A549 (cell line): Measurements from ENCODE around the gene EEF2. TPM values are rescaled to one million over a fixed set of nuclear protein-coding genes. Genes with fewer than 3 reads are reported as not detected.
"Not testable (repeated sequence)": the region's sequence is repeated elsewhere in the genome, so short reads cannot be mapped to it uniquely, and the experiment has no call there.

ENCODE experiments used
- ATAC-seq, 2 experiments: fragments of 200-7000 bp in 1 of 2; fragments of >200 bp in 1 of 2; cut with Nextera tagmentation in 1 of 2; cut with Tn5 transposase in 1 of 2; 3 replicates each; pipeline versions ENCODE4 v1.8.0 to v1.9.1; 2018 to 2020; ENCODE audit warnings: mild to moderate bottlenecking in 1 of 2, moderate library complexity in 1 of 2
- CTCF ChIA-PET: fragments of 300-600 bp; sonication (Branson Sonifier 250); formaldehyde crosslinking; extraction: SDS; loops from one replicate; lab custom pipeline; 2021; ENCODE audit warnings: antibody characterized with exemption, inconsistent platforms; lab: Yijun Ruan, JAX
- POLR2A ChIA-PET: fragments of 350-600 bp; formaldehyde crosslinking; extraction: SDS; loops from one replicate; lab custom pipeline; 2021; ENCODE audit warnings: antibody characterized with exemption, inconsistent platforms; lab: Yijun Ruan, JAX
- DNase-seq, 2 experiments: peaks; one replicate each; pipeline versions ENCODE4 v3.0.0 to v3.0.0-alpha.2; 2011 to 2016; ENCODE audit warnings: low read depth in 1 of 2, low spot score in 1 of 2
- FAIRE-seq: peaks from 2 replicates; lab custom pipeline; 2011; peaks lifted over from hg19 to GRCh38; lab: Jason Lieb, UNC
- H3K27ac ChIP-seq, 2 experiments: fragments of >200 bp; sonication (Bioruptor Twin); formaldehyde crosslinking; 3 replicates each; pipeline ENCODE4 v1.5.1; 2016 to 2017
- H3K4me1 ChIP-seq: fragments of >200 bp; sonication (Bioruptor Twin); formaldehyde crosslinking; 3 replicates; pipeline ENCODE4 v1.6.1; 2016
- H3K4me2 ChIP-seq: fragments of >200 bp; sonication (Bioruptor Twin); formaldehyde crosslinking; 3 replicates; pipeline ENCODE4 v1.6.1; 2016
- H3K4me3 ChIP-seq: fragments of >200 bp; sonication (Bioruptor Twin); formaldehyde crosslinking; 3 replicates; pipeline ENCODE4 v1.5.1; 2016
- H3K9me3 ChIP-seq: fragments of >200 bp; sonication (Bioruptor Twin); formaldehyde crosslinking; 3 replicates; pipeline ENCODE4 v1.6.1; 2016
- BCL3 ChIP-seq: fragments of >200 bp; sonication (Bioruptor Twin); formaldehyde crosslinking; IDR thresholded peaks from 3 replicates; pipeline ENCODE4 v1.6.1; 2016
- CBX2 ChIP-seq: fragments of 200-600 bp; sonication (generic); IDR thresholded peaks from 2 replicates; pipeline ENCODE4 v1.6.1; 2016; ENCODE audit warnings: low read depth, mild to moderate bottlenecking, borderline replicate concordance
- CEBPB ChIP-seq, 2 experiments: fragments of >200 bp in 1 of 2; sonication (Bioruptor Twin) in 1 of 2; formaldehyde crosslinking in 1 of 2; IDR thresholded peaks; 2 replicates each; pipeline ENCODE4 v1.6.1; 2012 to 2016
- CHD2 ChIP-seq: fragments of 150-350 bp; IDR thresholded peaks from 2 replicates; pipeline ENCODE4 v1.6.1; 2014; ENCODE audit warnings: low read length; ENCODE audit not compliant: partially characterized antibody
- EHF ChIP-seq: fragments of 250-450 bp; sonication (Bioruptor Pico); IDR thresholded peaks from 2 replicates; pipeline ENCODE4 v1.5.0; 2020; ENCODE audit warnings: mild to moderate bottlenecking
- HDAC2 ChIP-seq: fragments of 200-600 bp; sonication (generic); IDR thresholded peaks from 2 replicates; pipeline ENCODE4 v1.6.1; 2016
- HOXA7 ChIP-seq: fragments of 250-450 bp; sonication (Bioruptor Pico); IDR thresholded peaks from 2 replicates; pipeline ENCODE4 v1.5.0; 2020; ENCODE audit warnings: mild to moderate bottlenecking, moderate library complexity
- HOXB5 ChIP-seq: fragments of 250-450 bp; sonication (Bioruptor Pico); IDR thresholded peaks from 2 replicates; pipeline ENCODE4 v1.5.0; 2020; ENCODE audit warnings: mild to moderate bottlenecking, moderate library complexity
- JUN ChIP-seq, 2 experiments: fragments of >200 bp; sonication (Bioruptor Twin); formaldehyde crosslinking; IDR thresholded peaks; 2 replicates in 1 of 2; 3 replicates in 1 of 2; pipeline ENCODE4 v1.6.1; 2016 to 2017
- KDM5A ChIP-seq: fragments of 200-600 bp; sonication (generic); IDR thresholded peaks from 2 replicates; pipeline ENCODE4 v1.6.1; 2016; ENCODE audit warnings: antibody characterized with exemption, mild to moderate bottlenecking
- MAX ChIP-seq: IDR thresholded peaks from 2 replicates; pipeline ENCODE4 v1.6.1; 2012
- NFE2L2 ChIP-seq: fragments of 150-350 bp; conservative IDR thresholded peaks from 2 replicates; pipeline ENCODE4 v1.6.1; 2014; ENCODE audit warnings: low read length
- PBX3 ChIP-seq: IDR thresholded peaks from 2 replicates; pipeline ENCODE4 v1.6.1; 2012
- PHF8 ChIP-seq: fragments of 200-600 bp; sonication (generic); IDR thresholded peaks from 2 replicates; pipeline ENCODE4 v1.6.1; 2016; ENCODE audit warnings: low read depth, mild to moderate bottlenecking, antibody characterized with exemption, moderate library complexity, borderline replicate concordance
- POLR2A ChIP-seq: IDR thresholded peaks from 2 replicates; pipeline ENCODE4 v1.6.1; 2012; ENCODE audit warnings: mild to moderate bottlenecking, low read length
- POLR2AphosphoS2 ChIP-seq: conservative IDR thresholded peaks from 2 replicates; pipeline ENCODE4 v1.6.1; 2012; ENCODE audit warnings: low read length, improper control_type of control experiment, inconsistent platforms
- RARB ChIP-seq: fragments of 250-450 bp; sonication (Bioruptor Pico); IDR thresholded peaks from 2 replicates; pipeline ENCODE4 v1.8.0; 2021; ENCODE audit warnings: mild to moderate bottlenecking, moderate library complexity
- RFX5 ChIP-seq: fragments of 450-650 bp; IDR thresholded peaks from 2 replicates; pipeline ENCODE4 v1.7.1; 2014; ENCODE audit warnings: antibody characterized with exemption, mild to moderate bottlenecking, moderate library complexity
- USF2 ChIP-seq: fragments of 450-650 bp; IDR thresholded peaks from 2 replicates; pipeline ENCODE4 v1.6.1; 2014; ENCODE audit warnings: antibody characterized with exemption
- ZNF302 ChIP-seq: fragments of 250-450 bp; sonication (Bioruptor Pico); IDR thresholded peaks from 2 replicates; pipeline ENCODE4 v1.9.0; 2021; ENCODE audit warnings: inconsistent platforms, mild to moderate bottlenecking, moderate library complexity
- WGBS: methylation state at CpG from one replicate; pipeline ENCODE4 v1.1.6; 2017; ENCODE audit errors: missing lambda C conversion rate; 5-methylcytosine and 5-hydroxymethylcytosine counted together
- polyA plus RNA-seq, 4 experiments: library from polyadenylated mRNA; depleted of rRNA in 3 of 4; stranded (reverse); fragments of >200 nt; fragmentation: RNase III in 1 of 4; extraction: RNeasy Plus Mini Kit Qiagen cat#74134 plus additional on column Dnase treatment in 1 of 4; gene quantifications; 2 replicates in 3 of 4; 3 replicates in 1 of 4; pipeline ENCODE4 v1.2.3, GENCODE V29; 2011 to 2017
- TF ChIP-seq, protein P1 (sequence below): fragments of 150-350 bp; IDR thresholded peaks from 2 replicates; pipeline ENCODE4 v1.6.1; 2014; ENCODE audit warnings: low read depth, mild to moderate bottlenecking, low read length
- TF ChIP-seq, protein P2 (sequence below): IDR thresholded peaks from 2 replicates; pipeline ENCODE4 v1.6.1; 2012; ENCODE audit warnings: low read depth, borderline replicate concordance

The EEF2 gene
- polyA plus RNA-seq, 2 of the 4 experiments (the other 2 are of a cell fraction), result 680 to 971 TPM

DNA sequence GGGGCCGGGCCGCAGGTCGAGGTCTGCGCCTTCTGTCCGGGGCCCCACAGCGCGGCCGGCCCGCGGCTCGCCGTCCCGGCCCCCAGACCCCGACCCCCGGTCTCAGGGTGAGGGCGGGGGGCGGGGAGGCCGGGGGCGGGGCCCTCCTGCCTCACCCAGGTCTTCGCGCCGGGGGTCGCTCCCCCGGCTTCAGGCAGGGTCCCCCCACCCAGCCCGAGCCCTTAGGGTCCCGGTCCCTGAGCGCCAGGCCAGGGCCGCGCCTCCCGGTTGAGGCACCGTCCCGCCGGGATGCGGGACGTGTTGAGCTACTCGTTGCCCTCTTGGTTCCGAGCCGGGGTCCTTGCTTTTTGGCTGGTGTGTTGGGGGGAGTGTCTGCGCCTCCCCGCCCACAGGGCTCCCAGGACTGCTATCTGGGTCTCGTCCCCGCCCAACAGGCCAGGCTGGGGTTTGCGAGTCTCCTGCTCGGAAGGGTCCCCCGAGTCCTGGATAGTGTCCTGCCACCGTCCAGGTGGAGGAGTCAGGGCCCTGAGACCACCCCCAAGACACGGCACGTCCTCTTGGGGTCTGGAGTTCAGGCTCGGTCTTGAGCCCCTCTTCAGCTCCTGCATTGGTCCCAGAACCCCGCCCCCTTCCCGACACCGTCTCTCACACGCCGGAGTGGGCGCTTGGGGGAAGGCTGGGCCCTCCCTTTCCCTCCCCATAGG, 22.7 kb upstream of the EEF2 start:
- no peaks in the 10 kb centered on the region for H3K9me3 ChIP-seq
- TF ChIP-seq, protein P1, sequence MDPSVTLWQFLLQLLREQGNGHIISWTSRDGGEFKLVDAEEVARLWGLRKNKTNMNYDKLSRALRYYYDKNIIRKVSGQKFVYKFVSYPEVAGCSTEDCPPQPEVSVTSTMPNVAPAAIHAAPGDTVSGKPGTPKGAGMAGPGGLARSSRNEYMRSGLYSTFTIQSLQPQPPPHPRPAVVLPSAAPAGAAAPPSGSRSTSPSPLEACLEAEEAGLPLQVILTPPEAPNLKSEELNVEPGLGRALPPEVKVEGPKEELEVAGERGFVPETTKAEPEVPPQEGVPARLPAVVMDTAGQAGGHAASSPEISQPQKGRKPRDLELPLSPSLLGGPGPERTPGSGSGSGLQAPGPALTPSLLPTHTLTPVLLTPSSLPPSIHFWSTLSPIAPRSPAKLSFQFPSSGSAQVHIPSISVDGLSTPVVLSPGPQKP, result no peak
- TF ChIP-seq PBX3 (no peak), RARB (CRISPR knock-in tag) (no peak), KDM5A (no peak), BCL3 (no peak), POLR2AphosphoS2 (no peak), HOXA7 (CRISPR knock-in tag) (no peak), CBX2 (no peak), CEBPB (IDR thresholded peaks at IDR 0.05) (no peak), NFE2L2 (no peak), HOXB5 (CRISPR knock-in tag) (no peak)
- TF ChIP-seq, all 56 proteins: peak for 0
- 2% methylated on average over 6 of the region's 55 CpGs for WGBS
- FAIRE-seq, result no peak
- ChIA-PET POLR2A (interaction anchor here (1.1 kb wide), 1 partner anchor 239 kb away, joined by 3 read pairs; the partner anchor contains the start of gene YJU2), CTCF (interaction anchor here (0.5 to 1.5 kb wide), 5 partner anchors 11 to 199 kb away, joined by 3 to 6 read pairs (median 4); no protein-coding TSS in a partner anchor)
- Histone ChIP-seq H3K4me1 (peaks cover 13% of the 10 kb centered on the region; the same call in 1 of the 3 replicates), H3K4me2 (peak overlapping the region; percentile 77), H3K4me3 (peak overlapping the region; percentile 96), H3K27ac (peak overlapping the region; percentile 97 to 99)
- DNase-seq, result no peak
- peak; percentile 9 to 23; a peak in 3 of 6 replicates for ATAC-seq

DNA sequence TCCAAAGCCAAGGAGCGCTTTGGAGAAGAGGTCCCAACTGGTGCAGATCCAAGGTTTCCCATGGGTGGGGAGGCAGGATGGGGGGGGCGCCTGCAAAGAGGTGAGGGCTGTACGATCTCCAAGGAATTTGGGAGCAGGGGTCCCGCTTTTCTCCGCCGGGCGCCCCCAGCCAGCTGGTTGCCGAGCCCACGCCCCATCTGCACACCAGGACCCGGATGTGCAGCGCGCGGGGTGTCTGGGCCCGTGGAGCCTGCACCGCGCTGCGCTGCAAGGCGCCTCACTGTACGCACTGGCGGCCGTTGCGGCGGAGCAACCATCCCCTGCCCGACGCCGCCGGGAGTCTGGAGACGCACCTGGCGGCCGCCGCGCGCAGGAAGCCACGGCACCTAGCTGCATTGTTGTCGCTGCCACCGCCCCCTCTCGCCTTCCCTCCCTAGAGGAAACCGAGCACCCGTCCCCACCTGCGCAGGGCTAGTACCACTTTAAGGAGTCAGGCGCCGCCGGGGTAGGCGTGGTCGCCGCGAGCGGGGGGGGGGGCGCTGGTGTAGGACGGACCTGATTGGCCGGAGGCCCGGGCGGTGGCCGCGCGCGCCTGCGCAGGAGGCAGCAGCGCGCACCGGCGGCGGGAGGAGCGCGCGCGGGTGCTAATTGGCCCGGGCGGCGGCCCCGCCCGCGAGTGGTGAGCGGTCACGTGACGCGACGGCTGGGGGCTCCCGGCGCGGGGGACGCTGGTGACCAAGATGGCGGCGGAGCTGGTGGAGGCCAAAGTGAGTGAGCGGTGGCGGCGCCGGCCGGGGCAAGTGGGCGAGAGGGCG, 22.0 kb upstream of the EEF2 start, which contains the start of gene PIAS4:
Gene PIAS4 (plus strand): TSS at position 716 of the 815 bp plus-strand sequence. CDS start 25 bp downstream, at position 741.
- CTCF ChIA-PET, result interaction anchor here (1.0 to 2.5 kb wide), 6 partner anchors 10 to 200 kb away, joined by 3 to 7 read pairs (median 4); no protein-coding TSS in a partner anchor
- peak within 1 kb of the TSS; percentile 97 to 99 for H3K27ac ChIP-seq
- 0% methylated on average over 3 of the region's 91 CpGs for WGBS

DNA sequence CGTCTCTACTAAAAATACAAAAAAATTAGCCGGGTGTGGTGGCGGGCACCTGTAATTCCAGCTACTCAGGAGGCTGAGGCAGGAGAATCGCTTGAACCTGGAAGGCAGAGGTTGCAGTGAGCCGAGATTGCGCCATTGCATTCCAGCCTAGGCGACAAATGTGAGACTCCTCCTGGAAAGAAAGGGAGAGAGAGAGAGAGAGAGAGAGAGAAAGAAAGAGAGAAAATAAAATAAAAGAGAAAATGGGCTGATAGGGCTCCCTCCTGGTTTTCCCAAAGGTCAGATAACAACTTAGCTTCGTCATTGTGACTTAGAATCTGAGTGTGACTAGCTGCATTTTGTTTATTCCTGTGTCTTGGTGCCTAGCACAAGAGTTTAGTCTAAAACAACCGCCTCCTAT, 20.2 kb upstream of the EEF2 start:
- CTCF ChIA-PET, result interaction anchor here (0.7 to 2.5 kb wide), 4 partner anchors 9 to 203 kb away, joined by 3 to 7 read pairs (median 4); no protein-coding TSS in a partner anchor
- not testable (repeated sequence) for H3K27ac ChIP-seq, DNase-seq, FAIRE-seq, H3K4me3 ChIP-seq, ATAC-seq, H3K9me3 ChIP-seq, H3K4me2 ChIP-seq
- 92% methylated on average over 9 of the region's 9 CpGs for WGBS
- POLR2A ChIA-PET, result interaction anchor here (0.7 kb wide), 1 partner anchor 267 kb away, joined by 7 read pairs; no protein-coding TSS in a partner anchor
- H3K4me1 ChIP-seq, result peaks cover 13% of the 10 kb centered on the region; the same call in 1 of the 3 replicates

More for the DNA sequence above, 22.0 kb upstream of the EEF2 start, which contains the start of gene PIAS4:
- POLR2A ChIA-PET, result interaction anchor here (0.5 to 1.1 kb wide), 3 partner anchors 22 to 239 kb away, joined by 3 read pairs; partner anchors contain the start of genes EEF2 and YJU2
- no peak for FAIRE-seq
- no peak for TF ChIP-seq HOXA7 (CRISPR knock-in tag)
- TF ChIP-seq USF2, result peak; percentile 60
- no peak for TF ChIP-seq HDAC2
- TF ChIP-seq, protein P2, sequence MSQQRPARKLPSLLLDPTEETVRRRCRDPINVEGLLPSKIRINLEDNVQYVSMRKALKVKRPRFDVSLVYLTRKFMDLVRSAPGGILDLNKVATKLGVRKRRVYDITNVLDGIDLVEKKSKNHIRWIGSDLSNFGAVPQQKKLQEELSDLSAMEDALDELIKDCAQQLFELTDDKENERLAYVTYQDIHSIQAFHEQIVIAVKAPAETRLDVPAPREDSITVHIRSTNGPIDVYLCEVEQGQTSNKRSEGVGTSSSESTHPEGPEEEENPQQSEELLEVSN, result peak; percentile 55; the same call in 1 of the 2 replicates
- TF ChIP-seq CHD2, result no peak
- TF ChIP-seq EHF, result no peak
- TF ChIP-seq PHF8, result 0 out of 2 replicates have a peak, but pooled peaks have one; percentile 10
- 0 out of 2 replicates have a peak, but pooled peaks have one; percentile 48 for TF ChIP-seq RFX5
- TF ChIP-seq POLR2A, result peak; percentile 67
- no peak for TF ChIP-seq BCL3
- peak; percentile 69 for TF ChIP-seq MAX
- TF ChIP-seq JUN (IDR thresholded peaks at IDR 0.05), result peak; percentile 50 to 66; a peak in 1 of 5 replicates
- TF ChIP-seq ZNF302, result no peak
- no peak for TF ChIP-seq POLR2AphosphoS2
- peak; percentile 95 to 96 for ATAC-seq
- peak; percentile 91 for DNase-seq
- Histone ChIP-seq H3K9me3 (no peaks in the 10 kb centered on the region), H3K4me3 (peak within 1 kb of the TSS; percentile 96), H3K4me2 (peak within 1 kb of the TSS; percentile 95), H3K4me1 (peaks cover 13% of the 10 kb centered on the region; the same call in 1 of the 3 replicates)
